Stimulated activated naive CD8-positive, alpha-beta T cell treated with anti-CD3 and anti-CD28 coated beads, Interleukin-15, amount 100 ng/mL, for 72 hours (primary cell): ENCODE measurements around the gene JARID2.

Experiments used
- ATAC-seq: fragments of 150-1000 bp; cut with Tn5 transposase; 2 replicates; pipeline ENCODE4 v1.10.0; 2021; ENCODE audit warnings: mild to moderate bottlenecking, moderate library complexity
- DNase-seq, 2 donors: peaks; one replicate each; pipeline ENCODE4 v3.0.0; 2021 to 2022
- H3K27ac Mint-ChIP-seq, 2 donors: one replicate each; pipeline ENCODE4 v1.8.0; 2022; ENCODE audit warnings: mild to moderate bottlenecking in 2 of 2, mixed read lengths in 2 of 2, moderate library complexity in 2 of 2
- H3K27me3 Mint-ChIP-seq: one replicate; pipeline ENCODE4 v1.8.0; 2022; ENCODE audit warnings: mixed read lengths
- H3K4me1 Mint-ChIP-seq: one replicate; pipeline ENCODE4 v1.8.0; 2022; ENCODE audit warnings: mild to moderate bottlenecking, mixed read lengths
- H3K4me3 Mint-ChIP-seq, 2 donors: one replicate each; pipeline ENCODE4 v1.8.0; 2022; ENCODE audit warnings: mild to moderate bottlenecking in 2 of 2, mixed read lengths in 2 of 2, moderate library complexity in 1 of 2
- H3K9me3 Mint-ChIP-seq, 2 donors: one replicate each; pipeline ENCODE4 v1.8.0; 2022; ENCODE audit warnings: mixed read lengths in 2 of 2

Gene JARID2

DNA sequence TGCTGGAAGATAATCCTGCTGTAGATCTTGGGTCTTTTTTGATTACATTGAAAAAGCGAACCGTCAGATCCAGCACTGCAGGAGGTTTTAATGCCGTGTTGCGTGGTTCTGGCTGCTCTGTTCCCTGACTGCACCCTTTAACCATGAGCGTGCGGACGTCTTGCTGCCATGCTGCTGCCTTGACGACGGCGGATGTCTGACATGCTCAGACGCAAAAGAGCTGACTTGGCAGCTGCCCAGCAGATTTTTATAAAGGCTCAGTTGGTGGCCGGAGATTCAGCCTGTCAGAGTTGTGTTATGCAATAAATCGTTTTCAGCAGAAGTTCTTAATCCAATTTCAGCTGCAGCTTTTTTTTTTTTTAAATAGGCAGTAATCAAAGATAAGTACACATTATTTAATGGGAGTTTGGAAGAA lies 119.4 kb downstream of the JARID2 start:
- Mint-ChIP-seq H3K9me3 (no peaks in the 10 kb centered on the region), H3K27me3 (no peaks in the 10 kb centered on the region), H3K4me3 (peak overlapping the region; percentile 55 to 69), H3K27ac (peak overlapping the region in 1 of 2 donors; percentile 8), H3K4me1 (peaks cover 11% of the 10 kb centered on the region)
- DNase-seq (peak; percentile 48 to 60), ATAC-seq (peak; percentile 78)

DNA sequence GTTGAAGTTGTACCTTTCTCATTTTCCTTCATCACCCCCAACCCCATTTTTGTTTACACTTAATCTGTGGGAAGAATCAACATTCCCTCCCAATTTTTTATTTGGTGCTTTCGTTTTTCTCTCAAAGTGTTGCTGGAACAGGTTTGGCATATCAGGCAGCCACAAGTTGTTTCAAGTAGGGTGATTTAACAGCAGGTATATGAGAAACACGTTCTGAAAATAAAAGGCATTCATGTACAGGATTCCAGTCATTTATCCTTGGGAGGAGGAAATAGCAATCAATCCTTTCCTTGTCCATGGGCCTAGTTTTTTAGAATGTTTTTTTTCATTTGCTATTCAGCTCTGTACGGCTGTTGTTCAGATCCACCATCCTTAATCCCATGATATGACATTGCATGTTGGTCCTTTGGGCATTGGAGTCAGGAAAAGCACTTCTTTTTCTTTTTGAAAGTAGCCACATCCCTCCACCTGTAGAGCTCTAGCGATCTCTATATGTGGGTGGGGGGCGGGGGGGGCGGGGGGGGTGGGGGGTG lies 120.2 kb downstream of the JARID2 start:
- Mint-ChIP-seq H3K9me3 (no peaks in the 10 kb centered on the region), H3K4me1 (peaks cover 19% of the 10 kb centered on the region), H3K27ac (no peak overlapping the region), H3K27me3 (no peaks in the 10 kb centered on the region), H3K4me3 (peak overlapping the region in 1 of 2 donors; percentile 9)
- ATAC-seq (no peak), DNase-seq (no peak)

DNA sequence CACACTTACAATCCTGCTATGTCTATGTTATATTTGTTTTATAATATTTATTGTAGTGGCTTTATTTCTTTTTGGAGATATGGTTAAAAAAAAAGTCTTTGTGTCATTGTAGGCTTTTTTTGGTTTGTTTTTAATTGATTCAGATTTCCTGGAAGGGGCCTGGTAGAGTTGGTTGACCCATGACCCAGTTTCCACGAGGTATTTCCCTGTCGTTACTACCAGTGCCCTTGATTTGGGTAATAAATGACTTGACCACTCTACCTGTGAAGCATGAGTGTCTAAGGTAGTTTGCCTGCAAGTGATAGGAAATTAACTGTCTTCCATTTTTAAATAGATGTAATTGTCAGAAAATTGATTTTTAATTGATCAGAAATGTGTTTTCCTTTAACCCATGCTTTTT lies 121.0 kb downstream of the JARID2 start:
- ATAC-seq (no peak), DNase-seq (no peak)
- Mint-ChIP-seq H3K9me3 (no peaks in the 10 kb centered on the region), H3K4me3 (no peak overlapping the region), H3K27me3 (no peaks in the 10 kb centered on the region), H3K4me1 (peaks cover 27% of the 10 kb centered on the region), H3K27ac (peak overlapping the region in 1 of 2 donors; percentile 74)

- Mint-ChIP-seq H3K27ac (peak overlapping the region in 1 of 2 donors; percentile 91), H3K4me1 (peaks cover 28% of the 10 kb centered on the region), H3K27me3 (no peaks in the 10 kb centered on the region), H3K9me3 (no peaks in the 10 kb centered on the region), H3K4me3 (no peak overlapping the region)
- no peak for DNase-seq
- no peak for ATAC-seq
These were observed 122.3 kb downstream of the JARID2 start for GRCh38 chr6:15368186-15368585.

DNA sequence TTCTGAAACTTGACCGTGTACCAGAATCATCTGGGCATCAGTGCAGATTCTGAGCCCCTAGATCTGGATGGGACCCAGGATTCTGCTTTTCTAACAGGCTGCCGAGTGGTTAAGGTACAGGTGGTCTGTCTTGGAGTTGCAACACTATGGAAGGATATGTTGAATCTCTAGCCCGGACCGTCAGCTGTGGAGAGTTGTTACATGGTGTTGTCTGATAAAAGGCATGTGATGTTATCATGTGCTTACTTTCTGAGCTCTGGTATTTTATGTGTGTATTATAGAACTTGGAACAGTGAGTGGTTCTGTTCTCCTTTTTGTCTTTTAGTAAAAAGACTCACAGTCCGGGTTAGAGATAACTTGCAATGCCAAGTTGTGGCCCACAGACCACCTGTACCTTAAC lies 123.0 kb downstream of the JARID2 start:
- H3K9me3 Mint-ChIP-seq, result no peaks in the 10 kb centered on the region
- H3K27ac Mint-ChIP-seq, result no peak overlapping the region
- DNase-seq (no peak), ATAC-seq (no peak)
- H3K4me3 Mint-ChIP-seq, result no peak overlapping the region
- peaks cover 28% of the 10 kb centered on the region for H3K4me1 Mint-ChIP-seq
- H3K27me3 Mint-ChIP-seq, result no peaks in the 10 kb centered on the region

DNA sequence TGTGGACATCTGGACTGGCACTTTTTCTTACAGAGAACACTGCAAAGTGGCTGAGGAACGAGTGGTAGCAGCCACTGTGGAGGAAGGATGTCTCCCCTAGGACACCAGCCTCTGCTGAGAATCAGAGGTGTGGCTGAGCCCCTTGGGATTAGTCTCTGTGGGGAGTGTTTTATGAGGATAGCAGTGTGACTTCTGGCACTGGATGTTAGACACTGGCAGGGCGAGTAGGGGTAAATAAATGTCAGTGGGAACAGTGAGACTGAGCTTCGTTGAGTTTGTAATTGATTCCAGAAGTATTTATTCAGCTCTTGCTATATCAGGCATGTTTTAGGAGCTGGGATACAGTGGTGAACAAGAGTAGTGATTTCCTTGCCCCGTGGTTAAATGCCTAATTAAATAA lies 124.0 kb downstream of the JARID2 start:
- Mint-ChIP-seq H3K27ac (no peak overlapping the region), H3K27me3 (no peaks in the 10 kb centered on the region), H3K4me1 (peaks cover 28% of the 10 kb centered on the region), H3K9me3 (no peaks in the 10 kb centered on the region), H3K4me3 (no peak overlapping the region)
- no peak for ATAC-seq
- no peak for DNase-seq

GRCh38 chr6:15370733-15371671 lies 125.1 kb downstream of the JARID2 start:
- ATAC-seq (no peak), DNase-seq (no peak)
- Mint-ChIP-seq H3K27ac (peak overlapping the region in 1 of 2 donors; percentile 39), H3K4me1 (peaks cover 36% of the 10 kb centered on the region), H3K9me3 (no peaks in the 10 kb centered on the region), H3K27me3 (no peaks in the 10 kb centered on the region), H3K4me3 (no peak overlapping the region)

- no peak for ATAC-seq
- H3K9me3 Mint-ChIP-seq, result peaks cover 0 to 5% of the 10 kb centered on the region in 2 donors
- H3K27ac Mint-ChIP-seq, result no peak overlapping the region
- no peak for DNase-seq
- H3K4me3 Mint-ChIP-seq, result no peak overlapping the region
- H3K27me3 Mint-ChIP-seq, result no peaks in the 10 kb centered on the region
- H3K4me1 Mint-ChIP-seq, result peaks cover 54% of the 10 kb centered on the region
These were observed 127.1 kb downstream of the JARID2 start for GRCh38 chr6:15372932-15373331.

GRCh38 chr6:15374119-15374518 lies 128.2 kb downstream of the JARID2 start:
- no peaks in the 10 kb centered on the region for H3K27me3 Mint-ChIP-seq
- DNase-seq (no peak), ATAC-seq (no peak)
- H3K9me3 Mint-ChIP-seq, result peaks cover 0 to 5% of the 10 kb centered on the region in 2 donors
- peaks cover 64% of the 10 kb centered on the region for H3K4me1 Mint-ChIP-seq
- H3K27ac Mint-ChIP-seq, result no peak overlapping the region
- no peak overlapping the region for H3K4me3 Mint-ChIP-seq

GRCh38 chr6:15375018-15375417 lies 129.1 kb downstream of the JARID2 start:
- no peak for DNase-seq
- H3K9me3 Mint-ChIP-seq, result peaks cover 0 to 5% of the 10 kb centered on the region in 2 donors

GRCh38 chr6:15375638-15376290 lies 129.9 kb downstream of the JARID2 start:
- Mint-ChIP-seq H3K27me3 (no peaks in the 10 kb centered on the region), H3K4me1 (peaks cover 64% of the 10 kb centered on the region), H3K9me3 (peaks cover 0 to 5% of the 10 kb centered on the region in 2 donors), H3K27ac (no peak overlapping the region), H3K4me3 (no peak overlapping the region)
- ATAC-seq (no peak), DNase-seq (no peak)

More at GRCh38 chr6:15375018-15375417, 129.1 kb downstream of the JARID2 start:
- no peak overlapping the region for H3K4me3 Mint-ChIP-seq
- H3K27ac Mint-ChIP-seq, result no peak overlapping the region
- no peak for ATAC-seq
- peaks cover 65% of the 10 kb centered on the region for H3K4me1 Mint-ChIP-seq
- no peaks in the 10 kb centered on the region for H3K27me3 Mint-ChIP-seq

- Mint-ChIP-seq H3K9me3 (peaks cover 0 to 5% of the 10 kb centered on the region in 2 donors), H3K27me3 (no peaks in the 10 kb centered on the region), H3K4me1 (peaks cover 62% of the 10 kb centered on the region), H3K4me3 (no peak overlapping the region), H3K27ac (peak overlapping the region; percentile 66 to 77)
- DNase-seq (no peak), ATAC-seq (no peak)
These were observed 131.1 kb downstream of the JARID2 start for GRCh38 chr6:15376900-15377487.

GRCh38 chr6:15378272-15378671 lies 132.4 kb downstream of the JARID2 start:
- DNase-seq (no peak), ATAC-seq (peak; percentile 57)
- Mint-ChIP-seq H3K4me1 (peaks cover 73% of the 10 kb centered on the region), H3K4me3 (no peak overlapping the region), H3K27me3 (no peaks in the 10 kb centered on the region), H3K9me3 (peaks cover 0 to 5% of the 10 kb centered on the region in 2 donors), H3K27ac (peak overlapping the region in 1 of 2 donors; percentile 31)

- DNase-seq, result no peak
- peaks cover 78% of the 10 kb centered on the region for H3K4me1 Mint-ChIP-seq
- H3K4me3 Mint-ChIP-seq, result no peak overlapping the region
- H3K9me3 Mint-ChIP-seq, result peaks cover 0 to 5% of the 10 kb centered on the region in 2 donors
- ATAC-seq, result no peak
- no peaks in the 10 kb centered on the region for H3K27me3 Mint-ChIP-seq
- H3K27ac Mint-ChIP-seq, result no peak overlapping the region
These were observed 133.0 kb downstream of the JARID2 start for GRCh38 chr6:15378866-15379265.

DNA sequence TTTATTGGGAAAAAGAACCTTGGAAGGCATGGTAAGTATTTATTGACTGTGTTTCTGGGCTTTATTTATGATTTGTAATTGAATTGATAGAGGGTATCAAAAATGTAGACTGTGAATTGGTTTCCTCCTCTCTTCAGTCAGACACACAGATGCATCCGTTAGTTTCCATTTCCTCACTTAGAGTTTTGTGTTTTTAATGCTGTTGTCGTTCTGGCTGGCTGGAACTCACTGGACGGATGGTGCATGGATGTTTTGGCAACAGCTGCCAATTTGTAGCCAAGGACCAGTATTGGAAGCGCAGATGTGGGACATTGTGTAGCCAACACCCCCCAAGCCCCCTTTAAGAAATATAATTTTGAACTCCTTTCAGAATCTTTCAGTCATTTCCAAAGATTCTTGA lies 134.5 kb downstream of the JARID2 start:
- no peak for DNase-seq
- ATAC-seq, result no peak
- Mint-ChIP-seq H3K4me3 (no peak overlapping the region), H3K9me3 (peaks cover 0 to 5% of the 10 kb centered on the region in 2 donors), H3K27me3 (no peaks in the 10 kb centered on the region), H3K4me1 (peaks cover 89% of the 10 kb centered on the region), H3K27ac (no peak overlapping the region)
